Fibroblast of the aortic adventitia (primary cell): Measurements from ENCODE around the gene TCF23. TPM values are rescaled to one million over a fixed set of nuclear protein-coding genes. Genes with fewer than 3 reads are reported as not detected.

ENCODE experiments used
- DNase-seq: peaks from one replicate; pipeline ENCODE4 v3.0.0-alpha.2; 2010; ENCODE audit warnings: low read depth
- H3K4me3 ChIP-seq: 2 replicates; pipeline ENCODE4 v1.5.1; 2011; ENCODE audit warnings: low read depth, mild to moderate bottlenecking, control low read depth, low read length, moderate library complexity
- total RNA-seq: library from RNA; depleted of rRNA; stranded (reverse); fragments of >200 nt; gene quantifications from 2 replicates; pipeline ENCODE4 v1.2.3, GENCODE V29; 2012; ENCODE audit warnings: low replicate concordance
- TF ChIP-seq, protein P1 (sequence below): IDR thresholded peaks from 2 replicates; pipeline ENCODE4 v1.5.1; 2011; ENCODE audit warnings: mild to moderate bottlenecking, low read length, control low read depth, inconsistent platforms; ENCODE audit not compliant: insufficient read depth

The TCF23 gene
- total RNA-seq, 1 donor: not detected

DNA sequence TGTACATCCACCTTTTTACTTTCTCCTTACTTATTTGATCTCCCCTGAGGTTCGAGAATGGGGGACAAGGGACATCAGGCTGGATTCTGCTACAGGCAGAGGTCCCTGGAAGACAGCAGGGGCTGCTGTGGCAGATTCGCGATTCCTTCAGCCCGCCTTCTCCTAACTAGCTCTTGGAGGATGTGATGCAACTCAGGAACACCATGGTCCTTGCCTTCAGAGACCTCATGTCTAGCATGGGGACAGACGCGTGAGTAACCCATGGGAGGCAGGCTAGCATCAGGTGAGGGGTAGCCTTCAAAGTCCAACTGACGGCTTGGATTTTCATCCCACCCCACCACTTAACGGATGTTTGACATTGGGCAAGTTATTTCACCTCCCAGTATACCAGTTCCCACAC lies 869 bp upstream of the TCF23 start:
- TF ChIP-seq, protein P1, sequence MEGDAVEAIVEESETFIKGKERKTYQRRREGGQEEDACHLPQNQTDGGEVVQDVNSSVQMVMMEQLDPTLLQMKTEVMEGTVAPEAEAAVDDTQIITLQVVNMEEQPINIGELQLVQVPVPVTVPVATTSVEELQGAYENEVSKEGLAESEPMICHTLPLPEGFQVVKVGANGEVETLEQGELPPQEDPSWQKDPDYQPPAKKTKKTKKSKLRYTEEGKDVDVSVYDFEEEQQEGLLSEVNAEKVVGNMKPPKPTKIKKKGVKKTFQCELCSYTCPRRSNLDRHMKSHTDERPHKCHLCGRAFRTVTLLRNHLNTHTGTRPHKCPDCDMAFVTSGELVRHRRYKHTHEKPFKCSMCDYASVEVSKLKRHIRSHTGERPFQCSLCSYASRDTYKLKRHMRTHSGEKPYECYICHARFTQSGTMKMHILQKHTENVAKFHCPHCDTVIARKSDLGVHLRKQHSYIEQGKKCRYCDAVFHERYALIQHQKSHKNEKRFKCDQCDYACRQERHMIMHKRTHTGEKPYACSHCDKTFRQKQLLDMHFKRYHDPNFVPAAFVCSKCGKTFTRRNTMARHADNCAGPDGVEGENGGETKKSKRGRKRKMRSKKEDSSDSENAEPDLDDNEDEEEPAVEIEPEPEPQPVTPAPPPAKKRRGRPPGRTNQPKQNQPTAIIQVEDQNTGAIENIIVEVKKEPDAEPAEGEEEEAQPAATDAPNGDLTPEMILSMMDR: no peak
- DNase-seq: no peak

GRCh38 chr2:27149570-27150405 lies 984 bp downstream of the TCF23 start:
- no peak overlapping the region for H3K4me3 ChIP-seq
- no peak for DNase-seq
- TF ChIP-seq, protein P1: no peak

More for the DNA sequence above, 869 bp upstream of the TCF23 start:
- no peak overlapping the region for H3K4me3 ChIP-seq

DNA sequence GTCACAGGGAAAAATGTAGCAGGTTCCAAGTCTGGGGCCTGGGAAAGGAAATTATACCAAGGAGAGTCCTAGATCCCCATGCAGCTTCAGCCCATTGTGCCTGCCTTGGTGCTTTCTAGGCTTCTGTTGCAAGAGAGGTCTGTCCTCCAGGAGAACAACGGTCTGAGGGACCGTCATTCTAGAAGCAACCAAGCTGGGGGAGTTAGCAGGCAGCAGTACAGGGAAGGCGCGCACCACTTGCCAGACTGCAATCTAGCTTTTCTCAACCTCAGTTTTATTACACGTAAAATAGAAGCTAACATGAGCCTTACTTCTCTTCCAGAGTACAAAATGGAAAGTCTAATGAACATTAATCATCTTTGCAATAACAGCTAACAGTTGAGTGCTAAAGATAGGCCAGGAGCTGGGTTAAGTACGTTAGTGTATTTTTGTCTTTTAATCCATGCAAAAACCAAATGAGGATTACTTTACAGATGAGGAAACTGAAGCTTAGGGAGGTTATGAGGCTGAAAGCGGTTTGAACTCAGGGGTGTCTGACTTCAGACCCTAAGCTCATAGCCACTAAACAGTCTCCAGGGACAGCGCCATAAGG lies 1.9 kb downstream of the TCF23 start:
- no peak overlapping the region for H3K4me3 ChIP-seq
- TF ChIP-seq, protein P1: no peak
- DNase-seq: no peak

DNA sequence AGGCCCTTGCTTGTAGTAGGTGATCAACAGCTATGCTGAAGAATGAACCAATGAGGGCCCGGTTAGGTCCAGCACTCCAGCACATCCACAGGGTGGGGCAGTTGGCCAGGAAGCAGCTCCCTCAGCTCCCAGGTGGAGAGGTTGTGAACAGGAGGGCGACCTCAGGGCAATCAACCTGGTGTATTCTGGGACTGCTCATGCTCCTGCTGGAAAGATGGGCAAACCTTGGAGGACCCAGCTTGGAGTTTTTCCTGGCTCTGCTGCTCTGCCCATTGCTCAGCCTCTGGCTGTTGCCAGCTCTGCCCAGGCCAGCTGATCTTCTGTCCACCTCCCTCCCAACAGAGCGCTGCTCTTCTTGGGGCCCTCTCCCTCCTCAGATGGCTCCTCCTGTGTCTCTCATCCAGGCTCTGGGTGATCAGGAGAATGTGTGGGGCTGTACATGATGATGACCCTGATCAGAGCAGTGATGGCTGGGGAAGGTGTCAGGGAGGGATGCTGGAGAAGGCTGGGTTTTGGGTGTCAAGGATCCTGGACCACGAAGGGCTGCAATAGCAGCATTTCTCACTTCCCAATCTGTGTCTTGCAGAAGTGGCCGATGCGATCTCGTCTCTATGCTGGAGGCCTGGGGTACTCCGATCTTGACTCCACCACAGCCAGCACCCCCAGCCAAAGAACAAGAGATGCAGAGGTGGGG lies 3.4 kb downstream of the TCF23 start:
- no peak for DNase-seq
- no peak overlapping the region for H3K4me3 ChIP-seq
- TF ChIP-seq, protein P1: no peak

GRCh38 chr2:27152796-27153464 lies 4.1 kb downstream of the TCF23 start:
- DNase-seq: peak; percentile 14
- TF ChIP-seq, protein P1: no peak
- H3K4me3 ChIP-seq: no peak overlapping the region

DNA sequence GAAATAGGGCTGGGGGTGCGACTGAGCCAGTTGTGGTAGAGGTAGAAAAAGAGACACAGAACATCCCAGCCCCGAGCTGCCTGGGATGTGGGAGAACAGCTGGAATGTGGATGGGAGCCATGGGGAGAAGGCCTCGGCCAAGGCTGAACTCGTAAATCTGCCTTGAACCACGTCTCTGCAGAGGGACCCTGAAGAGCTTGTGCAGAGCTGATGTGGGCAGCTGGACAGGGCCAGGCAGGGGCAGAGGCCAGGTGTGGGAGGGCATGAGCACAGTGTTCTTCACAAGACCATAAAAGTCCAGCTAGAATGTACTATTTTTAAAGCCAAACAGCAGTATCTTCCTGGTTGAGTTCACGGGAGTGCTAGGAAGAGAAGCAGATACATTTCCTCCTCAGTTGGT lies 5.7 kb downstream of the TCF23 start:
- no peak for DNase-seq
- TF ChIP-seq, protein P1: no peak
- no peak overlapping the region for H3K4me3 ChIP-seq
